RCC 7860 (cell line): ENCODE measurements around the gene TRIM59.

Experiments used
- DNase-seq: peaks from one replicate; pipeline ENCODE4 v3.0.0-alpha.2; 2015; ENCODE audit warnings: low spot score
- FAIRE-seq: peaks from 2 replicates; lab custom pipeline; 2012; peaks lifted over from hg19 to GRCh38; lab: Jason Lieb, UNC

TRIM59 gene

GRCh38 chr3:160409812-160410610 lies 39.6 kb downstream of the TRIM59 start:
- DNase-seq (no peak), FAIRE-seq (no peak)

DNA sequence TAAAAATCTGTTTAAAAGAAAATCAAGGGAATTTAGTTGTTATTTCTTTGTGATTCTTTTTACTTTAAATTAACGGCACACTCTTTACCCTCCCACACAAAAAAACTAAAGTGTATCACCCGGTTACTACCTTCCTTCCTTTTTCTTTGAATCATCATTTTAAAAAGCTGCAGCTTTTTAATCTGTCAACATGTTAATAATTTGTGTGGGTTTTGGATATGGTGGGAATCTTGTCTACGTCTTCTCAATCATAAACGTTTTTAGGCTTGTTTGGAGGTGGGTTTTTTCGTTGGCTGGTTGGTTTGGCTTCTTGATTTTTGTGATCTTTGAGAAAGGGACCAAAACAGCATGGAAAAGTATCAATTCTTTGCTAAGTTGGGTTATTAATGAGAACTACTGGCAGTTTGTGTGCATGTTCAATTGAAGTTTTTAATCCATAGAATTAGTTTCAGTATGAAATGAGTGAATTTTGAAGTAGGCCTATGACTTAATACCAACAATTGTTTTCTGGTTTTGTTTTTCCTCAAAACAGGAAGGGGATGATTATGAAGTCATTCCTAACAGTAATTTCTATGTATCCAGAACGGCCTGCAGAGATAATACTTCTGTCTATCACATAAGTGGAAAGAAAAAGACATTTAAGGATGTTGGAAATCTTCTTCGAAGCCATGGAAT lies 45.7 kb downstream of the TRIM59 start:
- DNase-seq: no peak
- FAIRE-seq: no peak

- DNase-seq (no peak), FAIRE-seq (no peak)
Observed at GRCh38 chr3:160403028-160403545, 46.5 kb downstream of the TRIM59 start.

GRCh38 chr3:160402221-160403027 lies 47.2 kb downstream of the TRIM59 start:
- FAIRE-seq (no peak), DNase-seq (no peak)

- peak; percentile 29 for FAIRE-seq
- DNase-seq: peak; percentile 58
Observed at GRCh38 chr3:160401291-160402095, 48.1 kb downstream of the TRIM59 start.

DNA sequence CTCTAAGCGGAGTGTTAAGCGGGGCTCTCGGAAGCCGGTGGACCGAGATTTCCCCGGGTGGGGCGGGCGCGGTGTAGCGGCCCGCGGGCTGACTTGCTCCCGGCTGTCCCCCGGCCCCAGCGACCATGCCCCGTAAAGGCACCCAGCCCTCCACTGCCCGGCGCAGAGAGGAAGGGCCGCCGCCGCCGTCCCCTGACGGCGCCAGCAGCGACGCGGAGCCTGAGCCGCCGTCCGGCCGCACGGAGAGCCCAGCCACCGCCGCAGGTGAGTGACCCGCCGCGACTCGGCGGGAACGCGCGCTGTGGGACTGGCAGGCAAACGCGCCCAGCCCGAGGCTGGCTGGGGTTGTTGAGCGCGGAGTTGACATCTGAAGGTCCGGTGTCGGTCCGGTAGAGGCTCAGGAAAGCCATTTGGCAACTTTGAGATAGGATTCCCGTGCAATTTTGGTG lies 48.9 kb downstream of the TRIM59 start:
- FAIRE-seq: no peak
- no peak for DNase-seq

DNA sequence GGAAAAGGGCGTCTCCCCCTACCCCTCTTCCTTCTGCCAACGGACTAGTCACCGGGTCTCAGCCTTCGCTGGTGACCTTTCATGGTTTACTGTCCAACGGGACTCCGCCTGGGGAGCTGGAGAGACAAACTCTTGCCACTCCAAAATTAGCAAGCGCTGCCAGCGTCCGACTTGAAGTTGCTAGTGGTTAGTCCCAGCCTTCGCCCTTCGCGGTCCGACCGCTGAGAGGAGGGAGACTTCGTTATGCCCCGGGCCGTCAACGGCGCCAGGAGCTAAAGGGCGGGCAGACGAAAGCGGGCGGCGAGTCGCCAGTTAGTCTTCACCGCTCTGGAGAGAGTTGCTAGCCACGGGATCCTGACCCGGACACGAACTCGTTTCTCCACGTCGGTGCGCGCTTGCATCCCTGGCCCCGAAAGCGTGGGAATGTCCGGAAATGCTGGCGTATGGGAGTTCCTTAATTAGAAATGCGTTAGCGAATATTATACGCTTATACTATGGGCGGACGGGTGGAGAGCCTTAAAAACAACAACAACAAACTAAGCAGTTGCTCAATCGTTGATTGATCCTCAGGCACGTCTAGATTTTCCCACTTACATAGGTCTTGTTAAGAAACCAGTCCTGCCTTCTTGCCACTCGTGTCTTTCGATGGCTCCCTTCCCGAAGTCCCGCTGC lies 49.4 kb downstream of the TRIM59 start:
- FAIRE-seq (no peak), DNase-seq (peak; percentile 12)

DNA sequence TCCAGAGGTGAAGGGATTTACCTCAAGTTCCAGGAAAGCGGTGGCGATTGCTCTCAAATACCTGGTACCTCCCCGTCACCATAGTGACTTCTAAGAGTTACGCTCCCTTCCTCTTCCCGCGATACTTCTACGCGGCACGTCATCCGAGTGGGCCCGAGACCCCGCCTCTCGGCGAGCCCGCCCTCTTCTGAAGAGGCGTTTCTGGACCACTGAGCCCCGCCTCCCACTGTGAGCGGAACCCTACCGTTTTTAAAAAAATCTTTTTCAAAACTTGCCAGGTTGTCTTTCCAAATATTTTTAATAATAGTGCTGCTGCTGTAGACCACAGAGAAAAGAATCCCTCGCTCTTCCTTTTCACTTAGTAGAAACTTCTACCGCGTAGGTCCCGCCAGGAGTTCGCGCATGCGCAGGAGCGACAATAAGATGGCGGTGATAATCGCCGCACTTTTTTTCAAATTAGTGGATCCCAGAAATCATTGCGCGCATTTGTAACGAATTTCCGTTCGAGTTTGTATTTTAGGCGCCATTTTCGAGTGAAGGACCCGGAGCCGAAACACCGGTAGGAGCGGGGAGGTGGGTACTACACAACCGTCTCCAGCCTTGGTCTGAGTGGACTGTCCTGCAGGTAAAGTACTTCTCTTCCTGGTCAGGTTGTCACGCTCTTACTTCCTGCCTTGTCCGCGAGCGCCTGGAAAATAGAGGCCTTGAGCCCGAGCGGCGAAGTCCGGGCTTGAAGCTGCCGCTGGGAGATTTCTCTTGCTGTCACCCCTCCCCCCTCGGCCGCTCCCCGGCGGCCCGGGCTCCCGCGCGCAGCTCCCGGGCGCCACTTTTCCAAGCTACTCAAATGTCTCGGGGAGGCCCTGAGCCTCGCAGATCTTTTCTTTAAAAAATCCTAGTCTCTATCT lies 50.2 kb downstream of the TRIM59 start, which contains the start of the genes IFT80 and SMC4:
IFT80 (minus strand) TSS at position 101 of the 905 bp plus-strand sequence. CDS start 14,625 bp downstream, outside the sequence.
SMC4 (plus strand) TSS at position 526 of the 905 bp plus-strand sequence. CDS start 1,177 bp downstream, outside the sequence.
- DNase-seq: peak; percentile 94
- peak; percentile 82 for FAIRE-seq

GRCh38 chr3:160398820-160399124 lies 50.8 kb downstream of the TRIM59 start:
- DNase-seq: no peak
- FAIRE-seq: no peak

DNA sequence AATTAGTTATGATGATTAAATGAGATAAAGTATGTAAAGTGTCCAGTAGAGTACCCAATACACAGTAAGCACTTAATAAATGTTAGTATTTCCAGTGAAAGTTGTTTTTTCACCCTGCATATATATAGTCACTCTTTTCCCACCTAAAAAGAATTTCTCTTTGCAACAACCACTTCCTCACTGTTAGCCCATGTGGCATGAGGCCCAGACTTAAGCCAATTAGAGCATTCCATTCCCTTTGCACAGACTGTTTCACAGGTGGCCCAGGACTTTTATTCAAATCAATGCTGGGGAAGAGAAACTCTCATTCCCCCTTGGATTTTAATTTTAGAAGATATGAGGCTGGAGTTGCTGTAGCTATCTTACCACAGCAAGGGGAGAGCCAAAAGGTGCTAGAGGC lies 54.3 kb downstream of the TRIM59 start:
- DNase-seq (no peak), FAIRE-seq (no peak)

DNA sequence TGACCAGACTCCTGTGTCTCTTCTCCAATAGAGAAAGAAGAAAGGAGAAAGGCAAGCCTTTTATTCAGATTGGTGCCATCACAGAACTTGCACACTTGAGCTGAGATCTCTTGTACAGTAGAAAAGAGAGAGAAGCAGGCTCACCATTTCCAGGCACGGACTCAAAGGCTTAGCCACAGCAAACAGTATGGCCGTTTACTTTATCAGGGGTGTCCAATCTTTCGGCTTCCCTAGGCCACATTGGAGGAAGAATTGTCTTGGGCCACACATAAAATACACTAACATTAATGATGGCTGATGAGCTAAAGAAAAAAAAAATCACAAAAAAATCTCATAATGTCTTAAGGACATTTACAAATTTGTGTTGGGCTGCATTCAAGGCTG lies 55.6 kb downstream of the TRIM59 start:
- FAIRE-seq: no peak
- no peak for DNase-seq

GRCh38 chr3:160393346-160394008 lies 56.1 kb downstream of the TRIM59 start:
- DNase-seq: no peak
- FAIRE-seq: no peak

DNA sequence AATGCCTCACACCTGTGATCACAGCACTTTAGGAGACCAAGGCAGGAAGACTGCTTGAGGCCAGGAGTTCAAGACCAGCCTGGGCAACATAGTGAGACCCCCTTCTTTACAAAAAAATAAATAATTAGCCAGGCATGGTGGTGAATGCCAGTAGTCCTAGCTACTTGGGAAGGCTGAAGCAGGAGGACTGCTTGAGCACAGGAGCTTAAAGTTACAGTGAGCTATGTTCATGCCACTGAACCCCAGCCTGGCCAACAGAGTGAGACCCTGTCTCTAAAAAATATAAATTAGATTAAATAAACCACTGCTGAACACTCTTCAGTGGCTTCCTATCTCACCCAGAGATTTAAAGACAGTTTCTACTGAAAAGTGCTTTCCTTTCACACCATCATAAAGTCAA lies 56.8 kb downstream of the TRIM59 start:
- no peak for FAIRE-seq
- no peak for DNase-seq

DNA sequence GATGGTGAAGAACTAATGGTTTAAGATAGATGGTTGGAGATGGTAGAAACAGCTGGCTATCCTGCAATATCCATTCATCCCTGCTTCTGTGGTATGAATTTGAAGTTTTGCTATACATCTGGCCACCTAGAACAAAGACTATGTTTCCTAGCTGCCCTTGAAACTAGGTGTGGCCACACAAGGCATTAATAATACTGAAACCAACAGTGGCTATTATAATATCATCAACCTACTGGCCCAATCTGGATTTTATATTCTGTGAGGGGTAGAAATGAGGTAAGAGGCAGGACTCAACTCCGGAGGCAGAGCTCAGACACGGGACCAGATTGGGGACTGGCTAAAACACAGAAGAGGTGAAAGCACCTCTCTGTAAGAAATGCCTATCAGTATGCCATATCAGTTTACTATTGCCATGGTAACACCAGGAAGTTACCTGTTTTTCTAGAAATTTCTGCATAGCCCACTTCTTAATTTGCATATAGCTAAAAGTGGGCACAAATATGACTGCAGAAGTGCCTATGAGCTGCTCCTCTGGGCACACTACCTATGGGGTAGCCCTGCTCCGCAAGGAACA lies 58.9 kb downstream of the TRIM59 start:
- no peak for FAIRE-seq
- DNase-seq: no peak
